HG03565 (cell line): ENCODE measurements around the gene FOXD1.

Experiments
- ATAC-seq: cut with Tn5 transposase; IDR thresholded peaks from one replicate; pipeline ENCODE4 v1.9.1; 2021; ENCODE audit warnings: mild to moderate bottlenecking, moderate library complexity; ENCODE audit not compliant: unreplicated experiment

Gene FOXD1

GRCh38 chr5:73441378-73441777 lies 7.2 kb downstream of the FOXD1 start:
- no peak for ATAC-seq

- ATAC-seq: no peak
These were observed 8.3 kb downstream of the FOXD1 start for GRCh38 chr5:73440262-73440661.

GRCh38 chr5:73438645-73439470 lies 9.7 kb downstream of the FOXD1 start:
- ATAC-seq: no peak

GRCh38 chr5:73437777-73438644 lies 10.6 kb downstream of the FOXD1 start:
- ATAC-seq: no peak

GRCh38 chr5:73437101-73437776 lies 11.3 kb downstream of the FOXD1 start:
- ATAC-seq: no peak

- ATAC-seq: no peak
These were observed 12.0 kb downstream of the FOXD1 start for GRCh38 chr5:73436535-73437100.

GRCh38 chr5:73435759-73436534 lies 12.6 kb downstream of the FOXD1 start:
- no peak for ATAC-seq

GRCh38 chr5:73434907-73435306 lies 13.7 kb downstream of the FOXD1 start:
- no peak for ATAC-seq

- no peak for ATAC-seq
These were observed 14.1 kb downstream of the FOXD1 start for GRCh38 chr5:73434461-73434860.

- no peak for ATAC-seq
These were observed 14.6 kb downstream of the FOXD1 start for GRCh38 chr5:73433982-73434342.

- ATAC-seq: no peak
These were observed 15.2 kb downstream of the FOXD1 start for GRCh38 chr5:73433272-73433981.

- no peak for ATAC-seq
These were observed 17.2 kb downstream of the FOXD1 start for GRCh38 chr5:73431204-73431851.

- ATAC-seq: no peak
These were observed 22.5 kb downstream of the FOXD1 start for GRCh38 chr5:73426034-73426433.

- ATAC-seq: no peak
These were observed 24.0 kb downstream of the FOXD1 start for GRCh38 chr5:73424556-73424977.

- ATAC-seq: no peak
These were observed 26.4 kb downstream of the FOXD1 start for GRCh38 chr5:73422164-73422563.

GRCh38 chr5:73420666-73421065 lies 27.9 kb downstream of the FOXD1 start:
- ATAC-seq: no peak

- no peak for ATAC-seq
These were observed 28.8 kb downstream of the FOXD1 start for GRCh38 chr5:73419465-73420390.

GRCh38 chr5:73419117-73419464 lies 29.5 kb downstream of the FOXD1 start:
- ATAC-seq: no peak
